ENCODE results near the gene DKK1.

The DKK1 gene

GRCh38 chr10:52313933-52314821, at the start of gene DKK1:
DKK1 (plus strand) TSS chr10:52314281; CDS start chr10:52314435, 154 bp downstream.
- DNase-seq = peak; percentile 61

GRCh38 chr10:52265131-52265926, 48.8 kb upstream of the DKK1 start:
- no peak for DNase-seq

GRCh38 chr10:52266858-52267257, 47.2 kb upstream of the DKK1 start:
- DNase-seq = no peak

- no peak for DNase-seq
Measured at GRCh38 chr10:52268790-52269189, 45.3 kb upstream of the DKK1 start.

GRCh38 chr10:52269233-52269632, 44.8 kb upstream of the DKK1 start:
- DNase-seq = no peak

- DNase-seq = no peak
Measured at GRCh38 chr10:52276163-52276562, 37.9 kb upstream of the DKK1 start.

- DNase-seq = no peak
Measured at GRCh38 chr10:52276986-52277385, 37.1 kb upstream of the DKK1 start.

- no peak for DNase-seq
Measured at GRCh38 chr10:52279546-52279945, 34.5 kb upstream of the DKK1 start.

- DNase-seq = no peak
Measured at GRCh38 chr10:52280051-52280450, 34.0 kb upstream of the DKK1 start.

GRCh38 chr10:52283174-52283573, 30.9 kb upstream of the DKK1 start:
- no peak for DNase-seq

- no peak for DNase-seq
Measured at GRCh38 chr10:52284416-52285013, 29.6 kb upstream of the DKK1 start.

GRCh38 chr10:52287866-52288265, 26.2 kb upstream of the DKK1 start:
- DNase-seq = no peak

GRCh38 chr10:52297747-52298146, 16.3 kb upstream of the DKK1 start:
- DNase-seq = no peak

- DNase-seq = no peak
Measured at GRCh38 chr10:52300599-52301277, 13.3 kb upstream of the DKK1 start.

- DNase-seq = peak; percentile 39
Measured at GRCh38 chr10:52308251-52309031, 5.6 kb upstream of the DKK1 start.

GRCh38 chr10:52312942-52313255, 1.2 kb upstream of the DKK1 start:
- DNase-seq = no peak

GRCh38 chr10:52313256-52313932, 687 bp upstream of the DKK1 start:
- DNase-seq = peak; percentile 51

- DNase-seq = no peak
Measured at GRCh38 chr10:52314822-52315552, 906 bp downstream of the DKK1 start.

- DNase-seq = no peak
Measured at GRCh38 chr10:52316001-52316400, 1.9 kb downstream of the DKK1 start.

- no peak for DNase-seq
Measured at GRCh38 chr10:52316500-52316899, 2.4 kb downstream of the DKK1 start.

- DNase-seq = no peak
Measured at GRCh38 chr10:52318136-52318701, 4.1 kb downstream of the DKK1 start.

Measured in NCI-H510A treated with DMSO at 0.1 percent for 48 hours (cell line).